ENCODE measurements around the gene ARHGEF4.

DNA sequence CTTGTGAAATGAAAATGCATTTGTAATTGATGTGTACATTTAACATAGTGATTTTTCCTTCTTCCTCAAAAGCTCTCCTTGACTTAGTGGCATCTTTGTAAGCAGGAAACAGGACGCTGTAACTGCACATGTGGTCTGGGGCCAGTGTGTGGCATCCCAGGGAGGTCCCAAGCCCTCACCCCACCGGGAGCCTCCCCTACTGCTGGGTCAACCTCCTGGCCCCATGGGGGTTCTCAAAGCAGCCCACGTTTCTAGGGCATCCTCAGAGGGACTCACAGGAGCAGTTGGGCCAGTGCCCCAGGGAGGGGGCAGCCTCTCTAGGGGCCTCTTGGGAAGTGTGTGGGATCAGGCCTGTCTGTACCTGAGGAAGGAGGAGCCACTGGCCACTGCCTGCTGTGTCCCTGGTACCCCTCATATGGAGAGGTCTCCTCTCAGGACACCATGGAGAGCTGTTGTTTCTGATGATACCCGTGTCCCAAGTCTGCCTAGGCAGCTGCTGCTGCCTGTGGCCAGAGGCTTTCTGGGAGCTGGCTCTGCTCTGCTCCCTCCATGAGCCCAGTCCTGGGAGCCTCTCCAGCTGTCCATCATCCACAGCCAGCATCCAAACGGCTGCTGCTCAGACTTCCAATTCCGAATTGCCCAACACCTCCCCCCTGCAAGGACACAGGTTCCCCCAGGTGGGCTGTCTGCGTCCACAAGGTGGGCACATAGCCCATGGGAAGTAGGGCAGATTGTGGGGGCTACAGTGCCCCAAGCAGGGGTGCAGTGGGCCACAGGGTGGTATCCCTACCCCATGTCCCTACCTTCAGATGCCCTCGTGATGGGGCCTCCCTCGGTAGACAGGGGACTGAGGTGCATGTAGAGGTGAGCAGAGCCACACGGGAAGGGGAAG, 13.4 kb downstream of the ARHGEF4 start:
- no peak for TF ChIP-seq SIN3A (IDR thresholded peaks at IDR 0.05; ENCODE audit: borderline replicate concordance, insufficient read depth, low read depth, low read length)
- TF ChIP-seq CTCF (IDR thresholded peaks at IDR 0.05): no peak
- TF ChIP-seq POLR2AphosphoS5 (IDR thresholded peaks at IDR 0.05; ENCODE audit: low read depth, low read length): no peak
- no peak for TF ChIP-seq TCF7L2 (IDR thresholded peaks at IDR 0.05; ENCODE audit: low read depth, low read length)
